Memory B cell (primary cell): Measurements from ENCODE around the gene ATP10A.
"Not testable (repeated sequence)": the region's sequence is repeated elsewhere in the genome, so short reads cannot be mapped to it uniquely, and the experiment has no call there.

Source experiments
- ATAC-seq: fragments of 150-1000 bp; cut with Tn5 transposase; 2 replicates; pipeline ENCODE4 v1.10.0; 2021; ENCODE audit warnings: low read depth, mild to moderate bottlenecking, moderate library complexity
- DNase-seq, 2 donors: peaks; one replicate each; pipeline ENCODE4 v3.0.0; 2022; ENCODE audit warnings: low spot score in 2 of 2
- H3K27ac Mint-ChIP-seq: one replicate; pipeline ENCODE4 v1.8.0; 2022; ENCODE audit warnings: mild to moderate bottlenecking, moderate library complexity, mixed read lengths
- H3K27me3 Mint-ChIP-seq: one replicate; pipeline ENCODE4 v1.8.0; 2022; ENCODE audit warnings: mixed read lengths
- H3K36me3 Mint-ChIP-seq: one replicate; pipeline ENCODE4 v1.8.0; 2022; ENCODE audit warnings: mild to moderate bottlenecking, mixed read lengths
- H3K4me1 Mint-ChIP-seq: one replicate; pipeline ENCODE4 v1.8.0; 2022; ENCODE audit warnings: mixed read lengths
- H3K4me3 Mint-ChIP-seq: one replicate; pipeline ENCODE4 v1.8.0; 2022; ENCODE audit warnings: mild to moderate bottlenecking, moderate library complexity, mixed read lengths
- H3K9me3 Mint-ChIP-seq: one replicate; pipeline ENCODE4 v1.8.0; 2022; ENCODE audit warnings: mixed read lengths

ATP10A gene

GRCh38 chr15:25859838-25860645 lies 3.1 kb downstream of the ATP10A start:
- H3K9me3 Mint-ChIP-seq = peaks cover 2% of the 10 kb centered on the region
- no peaks in the 10 kb centered on the region for H3K36me3 Mint-ChIP-seq
- DNase-seq (no peak), ATAC-seq (no peak)
- H3K4me1 Mint-ChIP-seq = peaks cover 11% of the 10 kb centered on the region
- no peak overlapping the region for H3K4me3 Mint-ChIP-seq
- no peak overlapping the region for H3K27ac Mint-ChIP-seq
- H3K27me3 Mint-ChIP-seq = peaks cover 21% of the 10 kb centered on the region

- Mint-ChIP-seq H3K9me3 (peaks cover 2% of the 10 kb centered on the region), H3K27me3 (peaks cover 19% of the 10 kb centered on the region), H3K36me3 (no peaks in the 10 kb centered on the region), H3K4me1 (peaks cover 11% of the 10 kb centered on the region), H3K27ac (no peak overlapping the region), H3K4me3 (no peak overlapping the region)
- ATAC-seq = no peak
- DNase-seq = no peak
These were observed 4.0 kb downstream of the ATP10A start for GRCh38 chr15:25858952-25859760.

- not testable (repeated sequence) for DNase-seq, H3K4me3 Mint-ChIP-seq, ATAC-seq, H3K9me3 Mint-ChIP-seq, H3K36me3 Mint-ChIP-seq, H3K27ac Mint-ChIP-seq
- H3K27me3 Mint-ChIP-seq = peaks cover 16% of the 10 kb centered on the region
- peaks cover 18% of the 10 kb centered on the region for H3K4me1 Mint-ChIP-seq
These were observed 7.1 kb downstream of the ATP10A start for GRCh38 chr15:25856059-25856458.

DNA sequence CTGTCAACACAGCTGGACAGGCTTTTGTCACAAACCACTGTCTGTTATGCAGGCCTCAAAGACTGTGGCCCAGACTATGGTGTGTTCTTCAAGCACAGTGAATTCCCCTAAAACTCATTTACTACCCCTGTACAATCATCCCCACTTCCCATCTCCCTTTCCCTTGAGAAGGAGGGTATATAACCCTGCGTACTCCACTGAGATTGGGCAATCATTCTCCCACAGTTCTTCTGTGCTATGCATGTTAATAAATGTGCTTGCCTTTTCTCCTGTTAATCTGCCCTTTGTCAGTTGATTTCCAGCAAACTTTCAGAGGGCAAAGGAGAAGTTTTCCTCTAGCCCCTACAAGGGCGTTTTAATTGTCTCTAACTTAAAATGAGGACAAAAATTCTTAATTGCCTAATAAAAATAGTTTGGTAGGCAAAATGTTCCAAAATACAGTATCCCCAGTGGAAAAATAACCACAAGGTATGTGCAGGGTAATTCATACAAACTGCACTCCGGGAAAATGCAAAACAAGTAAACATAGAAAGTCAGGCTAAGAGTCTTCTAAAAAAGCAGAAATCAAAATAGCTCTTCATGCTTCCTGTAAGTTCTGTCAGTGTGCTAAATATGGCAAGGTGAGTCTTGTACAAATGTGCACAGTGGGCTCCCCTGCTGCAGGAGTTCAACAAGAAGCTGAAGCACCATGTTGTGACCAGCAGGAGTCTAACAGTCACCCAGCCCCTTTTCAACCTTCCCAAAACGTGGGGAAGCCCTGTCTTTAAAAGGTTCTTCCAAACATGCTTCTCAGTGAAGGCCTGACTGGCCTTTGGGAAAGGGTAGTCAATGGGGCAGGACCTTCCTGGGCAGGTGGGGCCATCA lies 10.2 kb downstream of the ATP10A start:
- DNase-seq (no peak), ATAC-seq (no peak)
- H3K27ac Mint-ChIP-seq = no peak overlapping the region
- peaks cover 29% of the 10 kb centered on the region for H3K4me1 Mint-ChIP-seq
- H3K36me3 Mint-ChIP-seq = no peaks in the 10 kb centered on the region
- H3K9me3 Mint-ChIP-seq = peaks cover 2% of the 10 kb centered on the region
- peaks cover 7% of the 10 kb centered on the region for H3K27me3 Mint-ChIP-seq
- H3K4me3 Mint-ChIP-seq = peak overlapping the region; percentile 7

- Mint-ChIP-seq H3K27me3 (peaks cover 7% of the 10 kb centered on the region), H3K36me3 (no peaks in the 10 kb centered on the region), H3K27ac (no peak overlapping the region), H3K4me1 (peaks cover 31% of the 10 kb centered on the region), H3K4me3 (no peak overlapping the region), H3K9me3 (peaks cover 2% of the 10 kb centered on the region)
- DNase-seq = peak in 1 of 2 donors; percentile 0
- ATAC-seq = no peak
These were observed 11.1 kb downstream of the ATP10A start for GRCh38 chr15:25852027-25852426.

GRCh38 chr15:25850154-25851111 lies 12.7 kb downstream of the ATP10A start:
- peaks cover under 1% of the 10 kb centered on the region for H3K9me3 Mint-ChIP-seq
- H3K4me1 Mint-ChIP-seq = peaks cover 41% of the 10 kb centered on the region
- H3K4me3 Mint-ChIP-seq = peak overlapping the region; percentile 74
- H3K27ac Mint-ChIP-seq = peak overlapping the region; percentile 75
- ATAC-seq (peak; percentile 90), DNase-seq (peak; percentile 21 to 33)
- no peaks in the 10 kb centered on the region for H3K36me3 Mint-ChIP-seq
- H3K27me3 Mint-ChIP-seq = peaks cover 6% of the 10 kb centered on the region

- peak overlapping the region; percentile 66 for H3K27ac Mint-ChIP-seq
- ATAC-seq (no peak), DNase-seq (no peak)
- H3K4me3 Mint-ChIP-seq = peak overlapping the region; percentile 74
- H3K9me3 Mint-ChIP-seq = no peaks in the 10 kb centered on the region
- H3K27me3 Mint-ChIP-seq = peaks cover 4% of the 10 kb centered on the region
- H3K4me1 Mint-ChIP-seq = peaks cover 45% of the 10 kb centered on the region
- H3K36me3 Mint-ChIP-seq = no peaks in the 10 kb centered on the region
These were observed 13.8 kb downstream of the ATP10A start for GRCh38 chr15:25849157-25849921.

GRCh38 chr15:25848784-25849156 lies 14.4 kb downstream of the ATP10A start:
- Mint-ChIP-seq H3K9me3 (no peaks in the 10 kb centered on the region), H3K4me3 (no peak overlapping the region), H3K27me3 (peaks cover 6% of the 10 kb centered on the region), H3K4me1 (peaks cover 45% of the 10 kb centered on the region), H3K27ac (peak overlapping the region; percentile 66), H3K36me3 (no peaks in the 10 kb centered on the region)
- no peak for ATAC-seq
- no peak for DNase-seq

DNA sequence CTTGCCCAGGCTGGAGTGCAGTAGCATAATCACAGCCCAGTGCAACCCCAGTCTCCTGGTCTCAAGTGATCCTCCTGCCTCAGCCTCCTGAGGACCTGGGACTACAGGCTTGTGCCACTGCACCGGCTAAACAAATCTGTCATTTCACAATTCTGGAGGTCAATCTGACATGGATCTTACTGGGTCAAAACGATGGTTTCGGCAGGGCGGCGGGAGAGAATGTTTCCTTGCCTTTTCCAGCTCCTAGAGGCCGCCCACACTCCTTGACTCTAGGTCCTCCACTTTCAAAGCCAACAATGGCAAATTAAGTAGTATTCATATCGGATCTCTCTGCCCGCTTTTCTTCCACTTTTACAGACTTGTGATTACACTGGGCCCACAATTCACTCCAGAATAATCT lies 14.8 kb downstream of the ATP10A start:
- no peak for DNase-seq
- Mint-ChIP-seq H3K4me1 (peaks cover 45% of the 10 kb centered on the region), H3K9me3 (no peaks in the 10 kb centered on the region), H3K4me3 (no peak overlapping the region), H3K27me3 (peaks cover 7% of the 10 kb centered on the region), H3K27ac (no peak overlapping the region), H3K36me3 (no peaks in the 10 kb centered on the region)
- ATAC-seq = no peak

GRCh38 chr15:25847051-25847450 lies 16.1 kb downstream of the ATP10A start:
- Mint-ChIP-seq H3K9me3 (no peaks in the 10 kb centered on the region), H3K4me1 (peaks cover 36% of the 10 kb centered on the region), H3K4me3 (no peak overlapping the region), H3K27me3 (peaks cover 6% of the 10 kb centered on the region), H3K36me3 (no peaks in the 10 kb centered on the region), H3K27ac (no peak overlapping the region)
- peak in 1 of 2 donors; percentile 3 for DNase-seq
- ATAC-seq = no peak

DNA sequence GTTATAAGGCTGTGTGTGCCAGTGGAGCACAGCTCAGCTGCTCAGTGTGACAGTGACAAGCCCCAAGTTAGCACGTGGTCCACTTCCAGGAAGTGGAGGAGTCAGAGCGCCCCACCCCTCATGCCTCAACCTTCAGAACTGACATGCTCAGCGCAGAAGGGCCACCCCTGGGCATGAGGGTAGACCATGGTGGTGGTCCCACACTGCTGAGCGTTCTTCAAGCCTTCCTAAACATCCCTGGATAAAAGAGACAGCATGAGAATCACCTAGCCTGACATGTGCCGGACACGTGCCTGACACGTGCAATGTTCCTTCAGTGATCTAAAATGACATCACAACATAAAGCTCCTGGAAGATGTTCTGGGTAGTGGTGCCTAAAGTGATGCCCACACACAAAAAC lies 16.8 kb downstream of the ATP10A start:
- ATAC-seq (no peak), DNase-seq (no peak)
- peaks cover 34% of the 10 kb centered on the region for H3K4me1 Mint-ChIP-seq

DNA sequence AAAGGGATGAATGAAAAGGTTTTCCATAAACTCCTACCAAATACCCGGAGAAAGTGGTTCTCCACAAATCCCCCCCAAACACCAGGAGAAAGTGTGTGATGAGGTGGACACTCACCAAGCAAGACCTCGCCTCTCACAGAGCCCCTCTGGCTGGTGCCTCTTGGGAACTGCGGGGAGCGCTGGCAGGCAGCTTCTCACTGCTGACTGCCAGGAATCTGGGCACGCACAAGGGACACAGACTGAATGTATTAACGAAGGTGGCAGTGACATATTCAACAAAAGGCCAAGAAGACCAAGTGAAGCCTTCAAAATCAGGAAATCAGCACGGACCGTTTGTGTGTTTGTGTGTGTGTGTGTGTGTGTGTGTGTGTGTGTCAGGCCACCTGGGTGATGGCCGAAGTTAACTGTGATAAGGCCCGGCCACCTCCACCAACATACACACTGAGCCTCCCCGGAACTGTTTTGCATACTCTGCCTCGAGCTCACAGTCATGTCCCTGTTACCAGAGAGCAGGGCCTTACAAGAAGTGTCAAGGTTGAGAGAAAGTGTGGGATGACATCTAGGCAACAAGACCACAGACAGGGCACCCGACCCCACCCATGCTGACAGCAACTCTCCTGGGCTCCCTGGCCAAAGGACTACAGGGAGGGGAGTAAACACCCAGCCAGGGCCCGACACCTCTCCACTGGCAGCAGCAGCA lies 18.0 kb downstream of the ATP10A start:
- no peak for DNase-seq
- H3K4me1 Mint-ChIP-seq = peaks cover 28% of the 10 kb centered on the region
- H3K4me3 Mint-ChIP-seq = no peak overlapping the region
- H3K27ac Mint-ChIP-seq = no peak overlapping the region
- H3K9me3 Mint-ChIP-seq = no peaks in the 10 kb centered on the region
- H3K27me3 Mint-ChIP-seq = peaks cover 7% of the 10 kb centered on the region
- no peaks in the 10 kb centered on the region for H3K36me3 Mint-ChIP-seq
- ATAC-seq = no peak

More for the DNA sequence above, 16.8 kb downstream of the ATP10A start:
- Mint-ChIP-seq H3K36me3 (no peaks in the 10 kb centered on the region), H3K27ac (no peak overlapping the region), H3K9me3 (no peaks in the 10 kb centered on the region), H3K27me3 (peaks cover 4% of the 10 kb centered on the region), H3K4me3 (no peak overlapping the region)
